Measurements from ENCODE around the gene STX8.

STX8 gene

GRCh38 chr17:9479964-9480363, 95.7 kb downstream of the STX8 start:
- H3K14ac ChIP-seq (ENCODE audit: low read length): no peak overlapping the region
- H3K27me3 ChIP-seq (ENCODE audit: insufficient read depth, low read length): no peaks in the 10 kb centered on the region
- WGBS (ENCODE audit: extremely low coverage, insufficient coverage, insufficient read length): no CpG with 5 or more reads among the region's 4 CpGs
- no peak overlapping the region for H3K4ac ChIP-seq (ENCODE audit: low read depth, low read length)
- H4K8ac ChIP-seq (ENCODE audit: low read depth, low read length): no peak overlapping the region
- H2BK120ac ChIP-seq (ENCODE audit: insufficient read depth, low read length, poor library complexity): no peak overlapping the region
- H3K23ac ChIP-seq (ENCODE audit: low read length): no peak overlapping the region
- no peak overlapping the region for H3K4me2 ChIP-seq (ENCODE audit: low read length)
- no peaks in the 10 kb centered on the region for H3K4me1 ChIP-seq (ENCODE audit: control insufficient read depth in 1 of 2, insufficient read depth in 2 of 2, low read length in 2 of 2)
- H3K18ac ChIP-seq (ENCODE audit: low read length): no peak overlapping the region
- no peaks in the 10 kb centered on the region for H3K79me1 ChIP-seq (ENCODE audit: low read length)
- no peak overlapping the region for H3K4me3 ChIP-seq (ENCODE audit: low read depth, low read length)
- H2AFZ ChIP-seq (ENCODE audit: insufficient read depth, low read length, poor library complexity): no peak overlapping the region
- H4K91ac ChIP-seq (ENCODE audit: low read depth, low read length): no peak overlapping the region
- H2BK5ac ChIP-seq (ENCODE audit: low read depth, low read length, poor library complexity): no peak overlapping the region
- H2AK5ac ChIP-seq (ENCODE audit: low read length): no peak overlapping the region
- H3K79me2 ChIP-seq (ENCODE audit: control insufficient read depth, insufficient read depth, low read length, poor library complexity): no peaks in the 10 kb centered on the region
- no peak overlapping the region for H3K9ac ChIP-seq (ENCODE audit: low read length)
- peaks cover 1% of the 10 kb centered on the region for H3K9me3 ChIP-seq (ENCODE audit: insufficient read depth, low read depth, low read length)
- H2BK12ac ChIP-seq (ENCODE audit: low read length): no peak overlapping the region
- no peaks in the 10 kb centered on the region for H3K36me3 ChIP-seq (ENCODE audit: control insufficient read depth in 1 of 2, insufficient read depth in 2 of 2, low read length in 2 of 2)
- DNase-seq: no peak
- H3K27ac ChIP-seq (ENCODE audit: low read depth, low read length): no peak overlapping the region
- H4K12ac ChIP-seq (ENCODE audit: low read depth, low read length): no peak overlapping the region

GRCh38 chr17:9478889-9479288, 96.7 kb downstream of the STX8 start:
- Histone ChIP-seq H3K9ac (ENCODE audit: low read length) (no peak overlapping the region), H2AK5ac (ENCODE audit: low read length) (no peak overlapping the region), H2AFZ (ENCODE audit: insufficient read depth, low read length, poor library complexity) (no peak overlapping the region), H3K27me3 (ENCODE audit: insufficient read depth, low read length) (no peaks in the 10 kb centered on the region), H4K12ac (ENCODE audit: low read depth, low read length) (no peak overlapping the region), H3K36me3 (ENCODE audit: control insufficient read depth in 1 of 2, insufficient read depth in 2 of 2, low read length in 2 of 2) (no peaks in the 10 kb centered on the region), H3K4me2 (ENCODE audit: low read length) (no peak overlapping the region), H3K27ac (ENCODE audit: low read depth, low read length) (no peak overlapping the region), H3K79me2 (ENCODE audit: control insufficient read depth, insufficient read depth, low read length, poor library complexity) (no peaks in the 10 kb centered on the region), H3K18ac (ENCODE audit: low read length) (no peak overlapping the region), H3K4ac (ENCODE audit: low read depth, low read length) (no peak overlapping the region), H3K9me3 (ENCODE audit: insufficient read depth, low read depth, low read length) (peaks cover 1% of the 10 kb centered on the region), H3K4me3 (ENCODE audit: low read depth, low read length) (no peak overlapping the region), H3K23ac (ENCODE audit: low read length) (no peak overlapping the region), H3K4me1 (ENCODE audit: control insufficient read depth in 1 of 2, insufficient read depth in 2 of 2, low read length in 2 of 2) (no peaks in the 10 kb centered on the region), H4K8ac (ENCODE audit: low read depth, low read length) (no peak overlapping the region), H3K14ac (ENCODE audit: low read length) (no peak overlapping the region), H3K79me1 (ENCODE audit: low read length) (no peaks in the 10 kb centered on the region), H2BK120ac (ENCODE audit: insufficient read depth, low read length, poor library complexity) (no peak overlapping the region), H4K91ac (ENCODE audit: low read depth, low read length) (no peak overlapping the region), H2BK5ac (ENCODE audit: low read depth, low read length, poor library complexity) (no peak overlapping the region), H2BK12ac (ENCODE audit: low read length) (no peak overlapping the region)
- no CpG with 5 or more reads among the region's 3 CpGs for WGBS (ENCODE audit: extremely low coverage, insufficient coverage, insufficient read length)
- DNase-seq: no peak

GRCh38 chr17:9475101-9475658, 100.4 kb downstream of the STX8 start:
- H3K9ac ChIP-seq (ENCODE audit: low read length): no peak overlapping the region
- no peak overlapping the region for H2BK12ac ChIP-seq (ENCODE audit: low read length)
- no peak overlapping the region for H3K4me3 ChIP-seq (ENCODE audit: low read depth, low read length)

GRCh38 chr17:9473711-9474110, 101.9 kb downstream of the STX8 start:
- Histone ChIP-seq H3K4ac (ENCODE audit: low read depth, low read length) (no peak overlapping the region), H3K4me3 (ENCODE audit: low read depth, low read length) (no peak overlapping the region), H4K8ac (ENCODE audit: low read depth, low read length) (no peak overlapping the region), H3K27me3 (ENCODE audit: insufficient read depth, low read length) (no peaks in the 10 kb centered on the region), H3K79me2 (ENCODE audit: control insufficient read depth, insufficient read depth, low read length, poor library complexity) (no peaks in the 10 kb centered on the region), H4K91ac (ENCODE audit: low read depth, low read length) (no peak overlapping the region), H2BK120ac (ENCODE audit: insufficient read depth, low read length, poor library complexity) (no peak overlapping the region), H3K9me3 (ENCODE audit: insufficient read depth, low read depth, low read length) (no peaks in the 10 kb centered on the region), H2BK5ac (ENCODE audit: low read depth, low read length, poor library complexity) (no peak overlapping the region), H3K18ac (ENCODE audit: low read length) (no peak overlapping the region), H3K9ac (ENCODE audit: low read length) (no peak overlapping the region), H3K4me2 (ENCODE audit: low read length) (no peak overlapping the region), H3K79me1 (ENCODE audit: low read length) (peaks cover 3% of the 10 kb centered on the region), H3K36me3 (ENCODE audit: control insufficient read depth in 1 of 2, insufficient read depth in 2 of 2, low read length in 2 of 2) (no peaks in the 10 kb centered on the region), H3K23ac (ENCODE audit: low read length) (no peak overlapping the region), H2AK5ac (ENCODE audit: low read length) (no peak overlapping the region), H3K14ac (ENCODE audit: low read length) (no peak overlapping the region), H4K12ac (ENCODE audit: low read depth, low read length) (no peak overlapping the region), H2BK12ac (ENCODE audit: low read length) (no peak overlapping the region), H2AFZ (ENCODE audit: insufficient read depth, low read length, poor library complexity) (no peak overlapping the region), H3K4me1 (ENCODE audit: control insufficient read depth in 1 of 2, insufficient read depth in 2 of 2, low read length in 2 of 2) (peaks cover 8 to 9% of the 10 kb centered on the region in 2 experiments), H3K27ac (ENCODE audit: low read depth, low read length) (no peak overlapping the region)
- no CpG with 5 or more reads among the region's 4 CpGs for WGBS (ENCODE audit: extremely low coverage, insufficient coverage, insufficient read length)
- peak; percentile 26 to 55 for DNase-seq

More at GRCh38 chr17:9475101-9475658, 100.4 kb downstream of the STX8 start:
- Histone ChIP-seq H4K91ac (ENCODE audit: low read depth, low read length) (no peak overlapping the region), H4K12ac (ENCODE audit: low read depth, low read length) (no peak overlapping the region), H3K4me2 (ENCODE audit: low read length) (no peak overlapping the region), H2BK5ac (ENCODE audit: low read depth, low read length, poor library complexity) (no peak overlapping the region), H3K27me3 (ENCODE audit: insufficient read depth, low read length) (no peaks in the 10 kb centered on the region), H3K23ac (ENCODE audit: low read length) (no peak overlapping the region), H2AFZ (ENCODE audit: insufficient read depth, low read length, poor library complexity) (no peak overlapping the region), H2AK5ac (ENCODE audit: low read length) (no peak overlapping the region), H3K14ac (ENCODE audit: low read length) (no peak overlapping the region), H2BK120ac (ENCODE audit: insufficient read depth, low read length, poor library complexity) (no peak overlapping the region), H3K79me2 (ENCODE audit: control insufficient read depth, insufficient read depth, low read length, poor library complexity) (no peaks in the 10 kb centered on the region), H3K79me1 (ENCODE audit: low read length) (peaks cover 3% of the 10 kb centered on the region), H3K18ac (ENCODE audit: low read length) (no peak overlapping the region), H3K36me3 (ENCODE audit: control insufficient read depth in 1 of 2, insufficient read depth in 2 of 2, low read length in 2 of 2) (no peaks in the 10 kb centered on the region), H3K4me1 (ENCODE audit: control insufficient read depth in 1 of 2, insufficient read depth in 2 of 2, low read length in 2 of 2) (peaks cover 8 to 9% of the 10 kb centered on the region in 2 experiments), H4K8ac (ENCODE audit: low read depth, low read length) (no peak overlapping the region), H3K4ac (ENCODE audit: low read depth, low read length) (no peak overlapping the region), H3K9me3 (ENCODE audit: insufficient read depth, low read depth, low read length) (no peaks in the 10 kb centered on the region), H3K27ac (ENCODE audit: low read depth, low read length) (no peak overlapping the region)
- WGBS (ENCODE audit: extremely low coverage, insufficient coverage, insufficient read length): no CpG with 5 or more reads among the region's 4 CpGs
- no peak for DNase-seq
